Measurements from ENCODE around the gene RBMS1.

Gene RBMS1

GRCh38 chr2:160326786-160327185 is 166.8 kb downstream of the RBMS1 start:
- DNase-seq = no peak

GRCh38 chr2:160325418-160325817 is 168.2 kb downstream of the RBMS1 start:
- DNase-seq = no peak

- no peak for DNase-seq
These were observed 168.7 kb downstream of the RBMS1 start for GRCh38 chr2:160324917-160325316.

- DNase-seq = no peak
These were observed 169.3 kb downstream of the RBMS1 start for GRCh38 chr2:160324161-160324800.

GRCh38 chr2:160322320-160322719 is 171.3 kb downstream of the RBMS1 start:
- no peak for DNase-seq

- peak; percentile 67 for DNase-seq
These were observed 172.6 kb downstream of the RBMS1 start for GRCh38 chr2:160321006-160321405.

GRCh38 chr2:160319700-160320099 is 173.9 kb downstream of the RBMS1 start:
- no peak for DNase-seq

- no peak for DNase-seq
These were observed 175.4 kb downstream of the RBMS1 start for GRCh38 chr2:160318218-160318617.

- DNase-seq = no peak
These were observed 176.2 kb downstream of the RBMS1 start for GRCh38 chr2:160317181-160318099.

- no peak for DNase-seq
These were observed 178.3 kb downstream of the RBMS1 start for GRCh38 chr2:160315337-160315736.

GRCh38 chr2:160310118-160310828 is 183.3 kb downstream of the RBMS1 start:
- no peak for DNase-seq

- peak; percentile 29 for DNase-seq
These were observed 184.0 kb downstream of the RBMS1 start for GRCh38 chr2:160309585-160309984.

- DNase-seq = peak; percentile 93
These were observed 184.7 kb downstream of the RBMS1 start for GRCh38 chr2:160308915-160309314.

GRCh38 chr2:160308476-160308875 is 185.1 kb downstream of the RBMS1 start:
- no peak for DNase-seq

GRCh38 chr2:160306985-160307384 is 186.6 kb downstream of the RBMS1 start:
- no peak for DNase-seq

GRCh38 chr2:160305081-160305750 is 188.4 kb downstream of the RBMS1 start:
- DNase-seq = peak; percentile 70

- DNase-seq = no peak
These were observed 190.1 kb downstream of the RBMS1 start for GRCh38 chr2:160303527-160303926.

- DNase-seq = no peak
These were observed 190.5 kb downstream of the RBMS1 start for GRCh38 chr2:160303076-160303475.

GRCh38 chr2:160301420-160301819 is 192.2 kb downstream of the RBMS1 start:
- DNase-seq = no peak

- peak; percentile 65 for DNase-seq
These were observed 193.4 kb downstream of the RBMS1 start for GRCh38 chr2:160300203-160300602.

- peak; percentile 76 for DNase-seq
These were observed 194.1 kb downstream of the RBMS1 start for GRCh38 chr2:160299540-160299939.

GRCh38 chr2:160298960-160299359 is 194.6 kb downstream of the RBMS1 start:
- peak; percentile 48 for DNase-seq
